HEK293T (cell line): ENCODE measurements around the gene FRMPD1.
A peak's percentile ranks its signal among the peaks of the same experiment; 100 is the strongest.

Experiments used
- CTCF ChIA-PET: fragments of 350-600 bp; formaldehyde crosslinking; extraction: SDS; loops from one replicate; lab custom pipeline; 2021; ENCODE audit warnings: antibody characterized with exemption, inconsistent platforms; lab: Yijun Ruan, JAX
- POLR2A ChIA-PET: fragments of 350-600 bp; formaldehyde crosslinking; extraction: SDS; loops from one replicate; lab custom pipeline; 2020; ENCODE audit warnings: antibody characterized with exemption, inconsistent platforms; lab: Yijun Ruan, JAX
- DNase-seq: peaks from one replicate; pipeline ENCODE4 v3.0.0; 2012; ENCODE audit warnings: mixed read lengths; ENCODE audit errors: extremely low spot score
- ARNT ChIP-seq: fragments of 450-650 bp; IDR thresholded peaks from 2 replicates; pipeline ENCODE4 v1.6.1; 2017; ENCODE audit warnings: mild to moderate bottlenecking
- BHLHE40 ChIP-seq: fragments of 450-650 bp; IDR thresholded peaks from 2 replicates; pipeline ENCODE4 v1.6.1; 2016; ENCODE audit warnings: mild to moderate bottlenecking, moderate library complexity, borderline replicate concordance
- CTBP1 ChIP-seq: fragments of 450-650 bp; IDR thresholded peaks from 2 replicates; pipeline ENCODE4 v1.6.1; 2016; ENCODE audit warnings: borderline replicate concordance
- ELF4 ChIP-seq: fragments of 450-650 bp; IDR thresholded peaks from 2 replicates; pipeline ENCODE4 v1.6.1; 2017; ENCODE audit warnings: antibody characterized with exemption
- FOXA1 ChIP-seq: fragments of 450-650 bp; IDR thresholded peaks from 2 replicates; pipeline ENCODE4 v1.6.1; 2016; ENCODE audit warnings: mild to moderate bottlenecking
- FOXK2 ChIP-seq: fragments of 450-650 bp; IDR thresholded peaks from 2 replicates; pipeline ENCODE4 v1.6.1; 2016; ENCODE audit warnings: mild to moderate bottlenecking
- FOXM1 ChIP-seq: fragments of 450-650 bp; IDR thresholded peaks from 2 replicates; pipeline ENCODE4 v1.6.1; 2017; ENCODE audit warnings: mild to moderate bottlenecking, borderline replicate concordance
- HDGF ChIP-seq: fragments of 450-650 bp; IDR thresholded peaks from 2 replicates; pipeline ENCODE4 v1.6.1; 2017; ENCODE audit warnings: antibody characterized with exemption, borderline replicate concordance
- L3MBTL2 ChIP-seq: fragments of 450-650 bp; conservative IDR thresholded peaks from 2 replicates; pipeline ENCODE4 v1.6.1; 2016; ENCODE audit warnings: mild to moderate bottlenecking
- LEF1 ChIP-seq: fragments of 450-650 bp; IDR thresholded peaks from 2 replicates; pipeline ENCODE4 v1.6.1; 2017; ENCODE audit warnings: mild to moderate bottlenecking, borderline replicate concordance
- NFRKB ChIP-seq: fragments of 450-650 bp; IDR thresholded peaks from 2 replicates; pipeline ENCODE4 v1.6.1; 2016; ENCODE audit warnings: mild to moderate bottlenecking, moderate library complexity
- SP1 ChIP-seq: fragments of 450-650 bp; IDR thresholded peaks from 2 replicates; pipeline ENCODE4 v1.6.1; 2017
- SUZ12 ChIP-seq: fragments of 450-650 bp; IDR thresholded peaks from 2 replicates; pipeline ENCODE4 v1.6.1; 2016; ENCODE audit warnings: mild to moderate bottlenecking
- TARDBP ChIP-seq: fragments of 450-650 bp; IDR thresholded peaks from 2 replicates; pipeline ENCODE4 v1.6.1; 2016
- ZNF384 ChIP-seq: fragments of 450-650 bp; IDR thresholded peaks from 2 replicates; pipeline ENCODE4 v1.6.1; 2016
- TF ChIP-seq, protein P1 (sequence below): fragments of 450-650 bp; IDR thresholded peaks from 2 replicates; pipeline ENCODE4 v1.6.1; 2016

Gene FRMPD1

DNA sequence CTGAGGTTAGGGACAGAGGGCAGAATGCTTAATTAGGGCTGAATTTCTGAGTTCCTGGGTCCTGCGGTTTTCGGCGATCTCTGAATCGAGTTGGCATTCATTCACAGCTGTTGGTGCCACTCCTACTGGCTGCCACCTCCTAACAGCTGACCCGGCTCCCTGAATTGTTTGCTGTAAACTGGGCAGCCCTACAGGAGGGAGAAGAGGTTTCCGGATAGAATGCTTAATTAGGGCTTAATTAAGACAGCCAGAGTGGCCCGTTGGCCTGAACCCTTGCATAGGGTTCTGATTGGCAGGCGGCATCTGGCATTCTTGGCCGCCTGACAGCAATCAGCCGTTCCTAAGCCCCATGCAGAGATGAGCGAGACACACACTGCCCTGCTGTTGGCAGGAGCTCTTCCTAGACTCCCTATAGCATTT, 25.7 kb downstream of the FRMPD1 start:
- CTCF ChIA-PET: no interaction called here
- POLR2A ChIA-PET: no interaction called here
- TF ChIP-seq ARNT: no peak
- no peak for TF ChIP-seq ELF4
- no peak for TF ChIP-seq TARDBP
- TF ChIP-seq, protein P1, sequence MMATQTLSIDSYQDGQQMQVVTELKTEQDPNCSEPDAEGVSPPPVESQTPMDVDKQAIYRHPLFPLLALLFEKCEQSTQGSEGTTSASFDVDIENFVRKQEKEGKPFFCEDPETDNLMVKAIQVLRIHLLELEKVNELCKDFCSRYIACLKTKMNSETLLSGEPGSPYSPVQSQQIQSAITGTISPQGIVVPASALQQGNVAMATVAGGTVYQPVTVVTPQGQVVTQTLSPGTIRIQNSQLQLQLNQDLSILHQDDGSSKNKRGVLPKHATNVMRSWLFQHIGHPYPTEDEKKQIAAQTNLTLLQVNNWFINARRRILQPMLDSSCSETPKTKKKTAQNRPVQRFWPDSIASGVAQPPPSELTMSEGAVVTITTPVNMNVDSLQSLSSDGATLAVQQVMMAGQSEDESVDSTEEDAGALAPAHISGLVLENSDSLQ: no peak
- no peak for TF ChIP-seq NFRKB
- TF ChIP-seq HDGF: no peak
- no peak for DNase-seq

DNA sequence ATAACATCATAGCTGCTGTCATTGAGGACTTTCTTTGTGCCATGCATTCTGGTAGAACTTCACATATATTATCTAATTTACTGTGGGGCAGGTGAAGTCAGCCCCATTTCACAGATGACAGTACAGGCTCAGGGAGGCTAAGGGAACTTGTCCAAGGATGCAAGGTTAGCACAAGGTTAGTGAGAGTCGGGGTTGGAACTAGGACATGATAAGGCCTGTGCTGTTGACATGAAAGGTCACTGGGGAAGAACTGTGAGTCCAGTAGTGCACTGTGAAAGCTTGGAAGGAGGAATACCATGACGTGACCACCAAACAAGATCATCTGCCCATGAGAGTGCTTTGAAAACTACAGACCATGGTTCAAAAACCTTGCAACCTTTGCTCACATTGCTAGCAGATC, 26.7 kb downstream of the FRMPD1 start:
- POLR2A ChIA-PET: no interaction called here
- DNase-seq: no peak
- CTCF ChIA-PET: no interaction called here
- TF ChIP-seq FOXA1: no peak
- TF ChIP-seq, protein P1: no peak
- TF ChIP-seq ZNF384: no peak
- no peak for TF ChIP-seq ARNT
- TF ChIP-seq ELF4: no peak
- no peak for TF ChIP-seq TARDBP
- no peak for TF ChIP-seq SP1

DNA sequence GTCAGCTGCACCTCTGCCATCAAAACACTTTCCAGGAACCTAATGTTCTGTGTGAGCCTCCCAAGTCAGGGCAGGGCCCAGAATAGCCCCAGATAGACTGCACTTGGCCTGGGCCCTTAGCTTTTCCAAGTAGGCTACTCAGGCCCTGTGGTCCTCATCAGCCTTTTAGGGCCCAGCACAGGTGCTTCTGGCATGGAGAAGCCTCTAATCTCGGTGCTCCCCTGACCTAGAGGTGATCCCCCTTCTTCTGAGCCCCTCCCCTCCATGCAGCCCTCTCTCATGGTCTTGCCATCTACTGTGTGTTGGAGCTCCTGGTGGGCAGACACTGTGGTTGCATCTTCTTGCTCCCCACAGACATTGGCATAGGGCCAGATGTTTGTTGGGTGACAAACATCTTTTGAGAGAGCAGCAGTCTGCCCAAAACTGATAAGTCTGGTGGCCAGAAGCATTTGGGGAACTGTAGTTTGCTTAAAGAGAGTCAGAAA, 28.1 kb downstream of the FRMPD1 start:
- TF ChIP-seq ARNT (no peak), NFRKB (no peak), FOXM1 (no peak), SUZ12 (no peak), CTBP1 (no peak)
- CTCF ChIA-PET: no interaction called here
- POLR2A ChIA-PET: no interaction called here
- peak; percentile 19 for DNase-seq

DNA sequence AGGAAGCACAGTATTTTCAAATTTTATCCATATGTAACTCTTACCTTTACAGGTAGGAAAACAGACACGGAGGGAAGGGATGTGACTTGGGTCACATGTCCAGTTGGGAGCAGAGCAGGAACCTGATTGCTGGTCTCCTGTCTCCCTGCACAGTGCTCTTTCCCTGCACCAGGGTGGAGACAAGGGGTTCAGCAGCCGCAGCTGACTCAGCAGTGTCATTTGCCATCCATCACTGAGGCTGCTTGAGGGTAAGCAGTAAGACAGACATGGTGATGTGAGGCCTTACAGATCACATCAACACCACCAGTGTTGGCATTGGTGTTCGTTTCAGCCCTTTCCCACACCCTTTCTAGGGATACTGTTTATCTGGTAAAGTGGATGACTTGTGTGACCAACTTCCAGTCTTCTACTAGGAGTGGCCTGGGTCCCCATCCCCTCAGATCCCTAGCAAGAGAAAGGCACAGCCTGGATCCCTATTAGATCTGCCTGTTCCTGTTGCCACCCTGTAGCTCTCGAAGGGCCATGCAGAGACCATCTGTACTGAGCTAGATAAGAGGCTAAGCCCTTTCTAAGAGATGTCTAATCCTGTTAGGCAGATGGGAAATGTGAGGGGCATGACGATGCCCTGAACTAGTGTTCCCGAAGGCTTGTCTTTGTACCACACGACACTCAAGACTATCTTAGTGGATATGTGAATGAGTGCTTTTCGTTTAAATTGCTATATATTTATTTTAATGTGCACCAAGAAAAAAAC, 29.1 kb downstream of the FRMPD1 start:
- no peak for DNase-seq
- ChIA-PET CTCF (no interaction called here), POLR2A (no interaction called here)
- no peak for TF ChIP-seq LEF1

DNA sequence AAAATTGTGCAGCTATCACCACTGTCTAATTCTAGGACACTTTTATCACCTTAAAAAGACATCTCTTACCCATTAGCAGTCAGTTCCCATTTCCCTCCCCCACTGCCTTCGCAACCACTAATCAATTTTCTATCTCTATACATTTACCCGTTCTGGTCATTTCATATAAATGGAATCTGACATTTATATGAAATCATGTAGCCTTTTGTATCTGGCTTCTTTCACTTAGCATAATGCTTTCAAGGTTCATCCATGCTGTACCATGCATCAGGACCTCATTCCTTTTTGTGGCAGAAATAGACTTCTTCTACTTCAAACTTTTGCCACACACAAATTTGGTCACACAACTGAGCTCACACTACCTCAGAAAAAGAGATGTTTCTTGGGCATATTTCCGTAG, 32.2 kb downstream of the FRMPD1 start:
- CTCF ChIA-PET: no interaction called here
- DNase-seq: no peak
- POLR2A ChIA-PET: no interaction called here
- TF ChIP-seq SP1: no peak
- no peak for TF ChIP-seq ARNT
- TF ChIP-seq FOXA1: no peak
- TF ChIP-seq ELF4: no peak
- TF ChIP-seq TARDBP: no peak
- TF ChIP-seq L3MBTL2: no peak
- TF ChIP-seq, protein P1: no peak
- TF ChIP-seq ZNF384: no peak
- no peak for TF ChIP-seq CTBP1
- TF ChIP-seq FOXK2: no peak
- TF ChIP-seq NFRKB: no peak
- TF ChIP-seq HDGF: no peak
- no peak for TF ChIP-seq SUZ12
- TF ChIP-seq BHLHE40: no peak
- no peak for TF ChIP-seq LEF1
- no peak for TF ChIP-seq FOXM1

DNA sequence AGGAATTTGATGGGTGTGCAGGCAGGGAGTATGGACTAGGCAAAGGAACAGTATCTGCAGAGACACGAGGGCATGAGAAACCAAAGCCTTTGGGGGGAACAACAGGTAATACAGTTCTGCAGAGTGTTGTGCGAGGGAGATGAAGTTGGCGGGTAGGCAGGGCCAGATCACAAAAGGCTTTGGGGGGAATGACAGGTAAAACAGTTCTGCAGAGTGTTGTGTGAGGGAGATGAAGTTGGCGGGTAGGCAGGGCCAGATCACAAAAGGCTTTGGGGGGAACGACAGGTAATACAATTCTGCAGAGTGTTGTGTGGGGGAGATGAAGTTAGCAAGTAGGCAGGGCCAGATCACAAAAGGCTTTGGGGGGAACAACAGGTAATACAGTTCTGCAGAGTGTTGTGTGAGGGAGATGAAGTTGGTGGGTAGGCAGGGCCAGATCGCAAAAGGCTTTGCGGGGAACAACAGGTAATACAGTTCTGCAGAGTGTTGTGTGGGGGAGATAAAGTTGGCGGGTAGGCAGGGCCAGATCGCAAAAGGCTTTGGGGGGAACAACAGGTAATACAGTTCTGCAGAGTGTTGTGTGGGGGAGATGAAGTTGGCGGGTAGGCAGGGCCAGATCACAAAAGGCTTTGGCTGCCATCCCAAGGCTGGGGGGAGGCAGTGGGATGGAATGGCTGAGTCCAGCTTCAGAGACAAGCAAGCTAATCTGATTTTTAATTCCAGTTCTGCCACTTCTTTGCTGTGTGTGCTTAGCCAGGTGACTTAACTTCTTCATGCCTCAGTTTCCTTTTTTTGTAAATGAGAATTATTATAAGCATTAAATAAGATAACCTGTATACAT, 33.0 kb downstream of the FRMPD1 start:
- TF ChIP-seq HDGF (no peak), LEF1 (no peak), SUZ12 (no peak), ARNT (no peak), L3MBTL2 (no peak), CTBP1 (no peak), TARDBP (no peak)
- TF ChIP-seq, protein P1: no peak

More for the DNA sequence above, 33.0 kb downstream of the FRMPD1 start:
- ChIA-PET POLR2A (no interaction called here), CTCF (interaction anchor here (0.7 kb wide), 1 partner anchor 26 kb away, joined by 4 read pairs; no protein-coding TSS in a partner anchor)
- DNase-seq: no peak
